Skeletal muscle cell (primary cell): ENCODE measurements around the gene SRSF8.
"Not testable (repeated sequence)": the region's sequence is repeated elsewhere in the genome, so short reads cannot be mapped to it uniquely, and the experiment has no call there.

Experiments used
- DNase-seq: peaks from one replicate; pipeline ENCODE4 v3.0.0-alpha.2; 2010; ENCODE audit warnings: low read depth
- H3K4me3 ChIP-seq: 2 replicates; pipeline ENCODE4 v1.5.1; 2011; ENCODE audit warnings: low read depth, mild to moderate bottlenecking, control low read depth, low read length, moderate library complexity

The SRSF8 gene

GRCh38 chr11:95066716-95067038 lies at the start of gene SRSF8:
Gene SRSF8 (plus strand): TSS chr11:95066919. CDS start chr11:95067227, 308 bp downstream.
- DNase-seq = no peak
- H3K4me3 ChIP-seq = peak within 1 kb of the TSS; percentile 86

- DNase-seq, H3K4me3 ChIP-seq: not testable (repeated sequence)
Observed at GRCh38 chr11:95021468-95021867, 45.3 kb upstream of the SRSF8 start.

- no peak for DNase-seq
- H3K4me3 ChIP-seq = no peak within 1 kb of the TSS
Observed at GRCh38 chr11:95024958-95025357, 41.8 kb upstream of the SRSF8 start, which contains the start of gene KDM4E. Gene KDM4E (plus strand): TSS chr11:95025258. CDS start chr11:95025558, 300 bp downstream.

GRCh38 chr11:95025594-95025993 lies 41.1 kb upstream of the SRSF8 start:
- DNase-seq = not testable (repeated sequence)

GRCh38 chr11:95028357-95028756 lies 38.4 kb upstream of the SRSF8 start:
- DNase-seq = no peak

More at GRCh38 chr11:95025594-95025993, 41.1 kb upstream of the SRSF8 start:
- not testable (repeated sequence) for H3K4me3 ChIP-seq

GRCh38 chr11:95033051-95033450 lies 33.7 kb upstream of the SRSF8 start:
- DNase-seq = no peak
- H3K4me3 ChIP-seq = no peak overlapping the region

More at GRCh38 chr11:95028357-95028756, 38.4 kb upstream of the SRSF8 start:
- no peak overlapping the region for H3K4me3 ChIP-seq

- no peak for DNase-seq
- H3K4me3 ChIP-seq = no peak overlapping the region
Observed at GRCh38 chr11:95035316-95035715, 31.4 kb upstream of the SRSF8 start.

GRCh38 chr11:95037356-95038035 lies 29.2 kb upstream of the SRSF8 start:
- H3K4me3 ChIP-seq = peak overlapping the region; percentile 33
- not testable (repeated sequence) for DNase-seq

GRCh38 chr11:95042239-95042638 lies 24.5 kb upstream of the SRSF8 start:
- DNase-seq = no peak
- H3K4me3 ChIP-seq = no peak overlapping the region

- no peak for DNase-seq
Observed at GRCh38 chr11:95042906-95043305, 23.8 kb upstream of the SRSF8 start.

GRCh38 chr11:95044010-95044409 lies 22.7 kb upstream of the SRSF8 start:
- H3K4me3 ChIP-seq = no peak overlapping the region
- no peak for DNase-seq

More at GRCh38 chr11:95042906-95043305, 23.8 kb upstream of the SRSF8 start:
- H3K4me3 ChIP-seq = no peak overlapping the region

- DNase-seq = no peak
- H3K4me3 ChIP-seq = no peak overlapping the region
Observed at GRCh38 chr11:95045812-95046211, 20.9 kb upstream of the SRSF8 start.

- not testable (repeated sequence) for DNase-seq
Observed at GRCh38 chr11:95049122-95049521, 17.6 kb upstream of the SRSF8 start, which contains the start of gene KDM4F. Gene KDM4F (plus strand): TSS chr11:95049422.

GRCh38 chr11:95050595-95051202 lies 16.0 kb upstream of the SRSF8 start:
- DNase-seq = no peak
- no peak overlapping the region for H3K4me3 ChIP-seq

More at GRCh38 chr11:95049122-95049521, 17.6 kb upstream of the SRSF8 start, which contains the start of gene KDM4F:
- H3K4me3 ChIP-seq = not testable (repeated sequence)

- H3K4me3 ChIP-seq = no peak overlapping the region
- no peak for DNase-seq
Observed at GRCh38 chr11:95054356-95054755, 12.4 kb upstream of the SRSF8 start.

GRCh38 chr11:95055283-95055897 lies 11.3 kb upstream of the SRSF8 start:
- DNase-seq = no peak
- H3K4me3 ChIP-seq = no peak overlapping the region

- no peak overlapping the region for H3K4me3 ChIP-seq
- DNase-seq = no peak
Observed at GRCh38 chr11:95057959-95058358, 8.8 kb upstream of the SRSF8 start.

GRCh38 chr11:95058621-95059020 lies 8.1 kb upstream of the SRSF8 start:
- no peak for DNase-seq
- H3K4me3 ChIP-seq = no peak overlapping the region

GRCh38 chr11:95059046-95059445 lies 7.7 kb upstream of the SRSF8 start:
- H3K4me3 ChIP-seq = no peak overlapping the region
- DNase-seq = no peak

- no peak for DNase-seq
Observed at GRCh38 chr11:95065336-95065735, 1.4 kb upstream of the SRSF8 start.

More at GRCh38 chr11:95065336-95065735, 1.4 kb upstream of the SRSF8 start:
- H3K4me3 ChIP-seq = no peak overlapping the region
